Motor neuron (in vitro differentiated cells): ENCODE data around the gene FAM156A. TPM values are rescaled to one million over a fixed set of nuclear protein-coding genes. Genes with fewer than 3 reads are reported as not detected.
"Not testable (repeated sequence)": the region's sequence is repeated elsewhere in the genome, so short reads cannot be mapped to it uniquely, and the experiment has no call there.

ENCODE experiments used
- ATAC-seq, 8 experiments: fragments of 200-7000 bp; cut with Tn5 transposase; replicated peaks in 6 of 8; 2 replicates each; pipeline ENCODE4 v1.8.0; 2021; ENCODE audit warnings: mild to moderate bottlenecking in 8 of 8, moderate library complexity in 8 of 8
- H3K27ac ChIP-seq, 2 donors: fragments of 250-450 bp; sonication (Bioruptor Pico); 2 replicates each; pipeline ENCODE4 v1.9.0; 2021; ENCODE audit warnings: antibody characterized with exemption in 2 of 2, mild to moderate bottlenecking in 2 of 2, moderate library complexity in 1 of 2
- H3K4me1 ChIP-seq, 2 donors: fragments of 250-450 bp; sonication (Bioruptor Pico); replicated peaks in 1 of 2; 2 replicates each; pipeline ENCODE4 v1.6.1; 2021; ENCODE audit warnings: antibody characterized with exemption in 2 of 2, mild to moderate bottlenecking in 2 of 2, moderate library complexity in 1 of 2
- H3K4me3 ChIP-seq, 5 donors: fragments of 250-450 bp; sonication (Bioruptor Pico); 2 replicates each; pipeline ENCODE4 v1.9.0; 2021; ENCODE audit warnings: antibody characterized with exemption in 5 of 5, mild to moderate bottlenecking in 5 of 5, moderate library complexity in 4 of 5
- WGBS, 10 experiments: fragments of 450-650 bp; shearing (Covaris generic); methylation state at CpG; one replicate each; pipeline ENCODE4 v1.0.0; 2022; 5-methylcytosine and 5-hydroxymethylcytosine counted together
- in situ Hi-C, 9 experiments: fragments of 400-800 bp; cut with MboI; loops; one replicate each; pipeline ENCODE4 v1.15.0; 2021; ENCODE audit warnings: low sequenced_read_pairs in 9 of 9, low pct_unique_long_range_greater_than_20kb in 2 of 9; ENCODE audit not compliant: unreplicated experiment in 9 of 9
- total RNA-seq, 8 experiments: library from RNA; unstranded; fragments of 300-600 nt; gene quantifications; 2 replicates each; pipeline versions ENCODE4 v1.2.3 to v1.2.4, GENCODE V29; 2022

FAM156A gene
- total RNA-seq, 8 experiments from 2014 or later: 12.6 to 29.0 (median 20.2) TPM

- H3K4me1 ChIP-seq, in situ Hi-C loops, H3K27ac ChIP-seq, ATAC-seq, H3K4me3 ChIP-seq: not testable (repeated sequence)
- no CpG with 5 or more reads among the region's 12 CpGs for WGBS, 10 experiments
Observed at GRCh38 chrX:52909313-52909969, 48.9 kb downstream of the FAM156A start.

- H3K4me3 ChIP-seq, ATAC-seq, H3K27ac ChIP-seq, H3K4me1 ChIP-seq, in situ Hi-C loops: not testable (repeated sequence)
- no CpG with 5 or more reads among the region's 17 CpGs for WGBS, 10 experiments
Observed at GRCh38 chrX:52907900-52908299, 50.4 kb downstream of the FAM156A start.

- in situ Hi-C loops: not testable (repeated sequence)
- no CpG with 5 or more reads among the region's 17 CpGs for WGBS, 10 experiments
Observed at GRCh38 chrX:52907137-52907536, 51.2 kb downstream of the FAM156A start.

GRCh38 chrX:52906072-52906471, 52.2 kb downstream of the FAM156A start:
- WGBS, 10 experiments: no CpG with 5 or more reads among the region's 4 CpGs
- H3K4me1 ChIP-seq, H3K27ac ChIP-seq, H3K4me3 ChIP-seq, ATAC-seq, in situ Hi-C loops: not testable (repeated sequence)

More at GRCh38 chrX:52907137-52907536, 51.2 kb downstream of the FAM156A start:
- ATAC-seq, H3K4me1 ChIP-seq, H3K4me3 ChIP-seq, H3K27ac ChIP-seq: not testable (repeated sequence)

GRCh38 chrX:52905531-52905930, 52.8 kb downstream of the FAM156A start:
- no CpG with 5 or more reads among the region's 10 CpGs for WGBS, 10 experiments
- H3K27ac ChIP-seq, in situ Hi-C loops, ATAC-seq, H3K4me3 ChIP-seq, H3K4me1 ChIP-seq: not testable (repeated sequence)

Other genes starting within 250 kb of the FAM156A start
- under 1 TPM in 1 of 8 experiments, not detected in 7; 0.28 TPM for gene SSX2B, start 207.3 kb downstream of the FAM156A start, total RNA-seq
- not detected for gene SPANXN5, start 161.1 kb downstream of the FAM156A start, total RNA-seq
- not detected for gene XAGE5, start 147.2 kb downstream of the FAM156A start, total RNA-seq
- not detected for gene XAGE3, start 90.4 kb downstream of the FAM156A start, total RNA-seq
- 10 to 100 TPM; 13.0 to 30.4 (median 23.3) TPM for gene FAM156B, start 61.2 kb downstream of the FAM156A start, total RNA-seq
- gene GPR173, start 90.3 kb upstream of the FAM156A start, total RNA-seq: 10 to 100 TPM in 5 of 8 experiments, 1 to 10 TPM in 2, under 1 TPM in 1; 0.41 to 47.2 (median 22.5) TPM
- gene TSPYL2, start 123.8 kb upstream of the FAM156A start, total RNA-seq: 10 to 100 TPM; 14.9 to 66.1 (median 31.3) TPM
- 10 to 100 TPM in 6 of 8 experiments, 1 to 10 TPM in 2; 7.0 to 26.9 (median 18.3) TPM for gene KANTR, start 135.6 kb upstream of the FAM156A start, total RNA-seq